Measurements from ENCODE around the gene ZFYVE28.
A peak's percentile ranks its signal among the peaks of the same experiment; 100 is the strongest.

Gene ZFYVE28

DNA sequence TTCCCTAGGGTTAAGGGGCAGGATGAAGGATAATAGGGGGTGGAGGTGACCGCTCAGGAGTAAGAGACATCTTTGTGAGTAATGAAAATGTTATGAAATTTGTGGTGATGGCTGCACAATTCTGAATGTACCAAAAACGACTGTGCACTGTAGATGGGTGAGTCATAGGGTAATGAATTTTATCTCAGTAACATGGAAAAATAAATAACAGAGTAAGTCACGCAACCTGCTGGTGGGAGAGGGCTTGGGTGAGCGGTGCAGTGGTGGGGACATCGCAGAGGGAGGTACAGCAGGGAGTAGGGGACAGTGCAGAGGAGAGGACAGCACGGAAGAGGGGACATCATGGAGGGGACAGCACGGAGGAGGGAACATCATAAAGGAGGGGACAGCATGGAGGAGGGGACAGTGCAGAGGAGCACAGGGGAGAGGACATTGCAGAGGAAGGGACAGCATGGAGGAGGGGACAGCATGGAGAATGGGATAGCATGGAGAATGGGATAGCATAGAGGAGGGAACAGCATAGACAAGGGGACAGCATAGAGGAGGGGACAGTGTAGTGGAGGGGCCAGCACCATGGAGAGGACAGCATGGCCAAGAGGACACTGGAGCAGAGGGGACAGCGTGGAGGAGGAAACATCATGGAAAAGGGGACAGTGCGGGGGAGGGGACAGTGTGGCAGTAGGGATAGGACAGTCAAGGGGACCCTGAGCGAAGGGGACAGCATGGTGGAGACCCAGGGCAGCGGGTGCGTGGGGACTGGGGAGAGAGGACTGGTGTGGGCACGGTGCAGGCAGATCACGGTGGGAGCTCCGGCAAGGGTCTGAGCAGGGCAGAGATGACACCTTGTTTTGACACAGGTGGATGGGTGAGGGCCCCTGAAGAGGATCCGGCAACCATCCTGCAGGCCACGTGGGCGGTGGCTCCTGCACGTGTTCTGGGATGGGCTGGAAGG lies 88.1 kb downstream of the ZFYVE28 start:
- DNase-seq: no peak

- DNase-seq: no peak
Measured at GRCh38 chr4:2327579-2327978, 90.9 kb downstream of the ZFYVE28 start.

- DNase-seq: no peak
Measured at GRCh38 chr4:2324891-2325290, 93.6 kb downstream of the ZFYVE28 start.

- DNase-seq: no peak
Measured at GRCh38 chr4:2322841-2323240, 95.6 kb downstream of the ZFYVE28 start.

- DNase-seq: no peak
Measured at GRCh38 chr4:2322227-2322626, 96.2 kb downstream of the ZFYVE28 start.

DNA sequence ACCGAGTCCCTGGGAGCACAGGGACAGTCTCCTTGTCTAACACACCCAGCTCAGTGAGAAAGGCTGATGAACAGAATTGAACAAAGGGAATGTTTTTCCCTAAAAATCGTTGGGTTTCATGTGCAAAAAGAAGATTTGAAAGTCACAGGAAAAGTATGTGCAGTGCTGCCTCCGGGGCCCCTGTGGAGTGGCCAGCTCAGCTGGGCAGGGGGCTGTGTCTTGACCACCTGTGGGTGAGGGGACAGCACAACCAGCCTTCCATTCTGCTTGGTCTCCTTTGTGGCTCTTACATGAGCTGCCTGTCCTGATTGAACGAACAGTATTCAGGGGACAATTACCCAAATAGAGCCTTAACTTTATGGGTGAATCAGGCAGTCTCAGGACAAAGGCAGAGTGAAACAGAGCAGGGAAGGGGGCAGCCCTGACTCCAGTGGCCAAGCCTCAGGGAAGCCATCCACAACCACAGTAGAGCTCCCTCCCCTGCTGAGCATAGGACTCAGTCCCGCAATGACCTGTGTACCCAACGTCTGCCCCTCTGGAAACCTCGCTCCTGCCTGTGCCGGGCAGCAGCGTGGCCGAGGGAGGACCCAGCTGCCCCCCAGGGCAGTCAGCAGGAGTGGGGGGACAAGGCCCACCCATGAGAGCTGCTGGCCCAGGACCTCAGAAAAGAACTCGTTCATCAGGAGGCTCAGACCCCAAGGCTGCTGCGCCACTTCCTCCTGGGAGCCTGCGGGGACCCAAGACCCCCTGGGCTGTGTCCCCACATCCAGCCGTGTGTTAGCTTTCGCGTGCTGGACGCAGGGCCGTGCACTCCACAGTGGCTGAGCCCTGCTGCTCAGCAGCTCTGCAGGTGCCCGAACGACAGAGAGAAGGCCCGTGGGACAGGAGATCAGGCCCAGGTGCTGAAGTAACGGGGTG lies 96.9 kb downstream of the ZFYVE28 start:
- no peak for DNase-seq

- no peak for DNase-seq
Measured at GRCh38 chr4:2320746-2321145, 97.7 kb downstream of the ZFYVE28 start.

DNA sequence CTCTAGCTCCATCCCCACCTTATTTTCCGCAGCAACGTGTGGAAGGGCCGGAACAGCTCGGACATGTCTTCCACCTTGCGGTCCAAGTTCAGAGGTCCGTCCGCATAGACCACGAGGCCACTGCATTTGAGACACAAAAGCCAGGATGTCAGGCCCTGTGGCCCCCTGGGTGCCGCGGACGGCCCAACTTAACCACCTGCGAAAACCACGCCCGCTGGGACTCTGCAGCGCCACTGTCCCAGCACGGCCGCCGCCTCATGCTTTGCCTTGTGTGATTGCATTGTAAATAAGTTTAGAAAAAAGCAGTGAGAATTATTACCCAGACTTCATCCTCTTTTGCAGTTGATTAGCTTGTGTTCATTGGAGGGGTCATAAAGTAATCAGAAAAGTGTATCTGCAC lies 98.3 kb downstream of the ZFYVE28 start:
- peak in 1 of 2 donors; percentile 18 for DNase-seq

GRCh38 chr4:2318885-2319284 lies 99.6 kb downstream of the ZFYVE28 start:
- DNase-seq: no peak

GRCh38 chr4:2318476-2318875 lies 100.0 kb downstream of the ZFYVE28 start:
- no peak for DNase-seq

DNA sequence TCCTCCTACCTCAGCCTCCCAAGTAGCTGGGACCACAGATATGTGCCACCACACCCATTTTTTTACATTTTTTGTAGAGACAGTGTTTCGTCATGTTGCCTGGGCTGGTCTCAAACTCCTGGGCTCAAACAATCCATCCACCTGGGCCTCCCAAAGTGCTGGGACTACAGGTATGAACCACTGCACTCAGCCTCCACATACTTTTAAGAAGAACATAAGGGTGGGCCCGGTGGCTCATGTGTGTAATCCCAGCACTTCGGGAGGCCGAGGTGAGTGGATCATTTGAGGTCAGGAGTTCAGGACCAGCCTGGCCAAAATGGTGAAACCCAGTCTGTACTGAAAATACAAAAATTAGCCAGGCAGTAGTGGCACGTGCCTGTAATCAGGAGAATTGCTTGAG lies 105.1 kb downstream of the ZFYVE28 start:
- DNase-seq: no peak

- DNase-seq: no peak
Measured at GRCh38 chr4:2306773-2307410, 111.6 kb downstream of the ZFYVE28 start.

- DNase-seq: no peak
Measured at GRCh38 chr4:2305766-2306501, 112.5 kb downstream of the ZFYVE28 start.

DNA sequence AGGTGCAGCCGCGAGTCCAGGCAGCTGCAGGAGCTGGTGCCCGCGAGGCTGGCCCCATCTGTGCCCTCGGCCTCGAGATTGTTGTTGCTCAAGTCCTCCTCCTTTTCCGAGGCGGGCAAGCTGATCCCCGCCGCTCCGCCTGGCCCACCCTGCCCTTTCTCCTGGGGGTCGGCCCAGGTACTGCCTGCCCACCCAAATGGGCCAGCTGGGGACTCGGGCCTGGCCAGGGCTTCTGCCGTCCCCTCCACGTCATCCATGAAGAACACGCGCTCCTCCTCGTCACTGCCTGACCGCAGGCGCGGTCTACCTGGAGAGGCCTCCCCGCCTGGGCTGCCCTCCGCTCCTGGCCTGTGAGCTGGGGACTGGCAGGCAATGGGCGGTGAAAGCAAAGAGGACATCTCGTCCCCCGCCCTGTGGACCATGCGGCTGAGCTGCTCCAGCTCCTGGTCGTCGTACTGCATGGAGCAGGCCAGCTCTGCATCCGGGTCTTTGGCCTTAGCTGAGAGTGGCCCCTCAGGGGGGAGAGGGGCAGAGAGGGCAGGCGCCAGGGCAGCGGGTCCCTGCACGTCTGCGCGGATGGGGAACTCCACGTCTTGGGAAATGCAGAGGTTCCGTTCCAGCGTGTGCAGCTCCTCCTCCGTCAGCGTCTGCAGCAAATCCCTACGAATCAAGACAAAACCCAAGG lies 113.4 kb downstream of the ZFYVE28 start:
- DNase-seq: no peak

DNA sequence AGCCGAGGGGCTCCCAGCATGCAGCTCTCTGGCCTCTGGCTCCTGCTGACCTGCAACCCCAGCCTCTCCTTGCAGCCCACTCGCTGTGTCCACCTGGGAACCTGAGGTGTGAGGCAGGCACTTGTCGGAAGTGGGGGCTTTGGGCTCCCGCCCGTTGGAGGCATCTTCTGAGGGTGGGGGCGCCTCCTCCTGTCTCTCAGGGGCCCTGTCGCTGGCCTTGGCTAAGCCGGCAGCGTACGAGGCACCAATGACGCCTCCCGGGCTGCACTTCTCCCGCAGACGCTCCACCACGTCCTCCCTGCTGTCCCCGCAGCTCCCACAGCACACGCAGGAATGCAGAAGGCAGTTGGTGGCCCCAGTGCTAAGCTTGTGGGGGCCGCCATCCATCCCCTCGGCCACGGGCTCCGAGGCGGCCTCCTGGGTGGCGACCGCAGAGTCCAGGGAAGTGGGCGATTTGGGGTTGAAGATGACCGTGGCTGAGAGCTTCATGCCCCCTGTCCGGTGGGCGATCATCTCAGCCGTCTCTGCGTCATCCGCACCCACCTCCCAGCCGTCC lies 114.0 kb downstream of the ZFYVE28 start:
- no peak for DNase-seq

GRCh38 chr4:2303686-2304320 lies 114.6 kb downstream of the ZFYVE28 start:
- no peak for DNase-seq

DNA sequence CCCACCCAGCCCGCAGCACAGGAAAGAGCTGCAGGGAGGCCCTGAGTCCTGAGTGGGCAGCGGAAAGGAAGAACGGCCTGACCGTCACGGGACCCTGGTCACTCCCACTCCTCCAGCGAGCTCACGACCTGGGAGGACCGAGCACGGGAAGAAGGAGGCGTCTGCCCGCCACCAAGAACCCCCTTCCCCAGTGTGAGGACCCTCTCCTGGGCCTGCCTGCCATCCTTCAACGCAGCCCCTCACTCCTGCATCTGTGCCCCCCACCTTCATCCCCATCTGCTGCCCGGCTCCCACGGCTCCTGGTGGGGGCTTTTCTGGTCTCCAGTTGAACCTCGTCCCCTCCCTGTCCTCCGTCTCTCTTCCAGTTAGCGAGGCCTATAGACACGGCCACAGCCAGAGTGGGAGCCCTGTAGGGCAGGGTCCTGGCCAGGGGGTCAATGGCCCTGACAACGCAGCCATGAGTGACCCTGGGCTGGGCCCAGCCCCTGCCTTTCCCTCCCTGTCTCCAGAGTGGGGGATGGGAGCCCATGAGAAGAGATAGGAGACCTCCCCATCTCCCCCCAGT lies 115.2 kb downstream of the ZFYVE28 start:
- no peak for DNase-seq

GRCh38 chr4:2302387-2303119 lies 115.9 kb downstream of the ZFYVE28 start:
- no peak for DNase-seq

- DNase-seq: no peak
Measured at GRCh38 chr4:2301806-2302205, 116.6 kb downstream of the ZFYVE28 start.

DNA sequence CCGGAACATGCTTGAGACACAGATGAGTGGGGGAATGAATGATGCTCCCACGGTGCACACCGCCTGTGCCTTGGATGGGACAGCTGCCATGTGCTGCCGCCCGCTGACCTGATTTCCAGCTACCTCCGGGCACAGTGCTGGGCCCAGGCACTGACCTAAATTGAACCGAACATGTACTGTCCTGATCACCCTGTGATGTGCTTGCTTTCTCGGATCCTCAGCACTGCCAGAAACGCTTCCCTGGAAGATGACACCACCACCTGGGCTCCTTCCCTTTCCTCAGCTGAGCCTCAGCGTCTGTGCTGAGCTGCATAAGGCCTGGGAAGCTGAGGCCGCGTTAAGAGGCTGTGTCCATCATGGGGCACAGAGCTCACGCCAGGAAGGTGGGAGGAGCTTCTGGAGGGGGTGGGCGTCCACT lies 117.2 kb downstream of the ZFYVE28 start:
- DNase-seq: no peak

All from CD4-positive, alpha-beta T cell treated with Interleukin-1 beta for 1 hour (primary cell).